ENCODE results near the gene MRPS7.
A peak's percentile ranks its signal among the peaks of the same experiment; 100 is the strongest.

The MRPS7 gene

DNA sequence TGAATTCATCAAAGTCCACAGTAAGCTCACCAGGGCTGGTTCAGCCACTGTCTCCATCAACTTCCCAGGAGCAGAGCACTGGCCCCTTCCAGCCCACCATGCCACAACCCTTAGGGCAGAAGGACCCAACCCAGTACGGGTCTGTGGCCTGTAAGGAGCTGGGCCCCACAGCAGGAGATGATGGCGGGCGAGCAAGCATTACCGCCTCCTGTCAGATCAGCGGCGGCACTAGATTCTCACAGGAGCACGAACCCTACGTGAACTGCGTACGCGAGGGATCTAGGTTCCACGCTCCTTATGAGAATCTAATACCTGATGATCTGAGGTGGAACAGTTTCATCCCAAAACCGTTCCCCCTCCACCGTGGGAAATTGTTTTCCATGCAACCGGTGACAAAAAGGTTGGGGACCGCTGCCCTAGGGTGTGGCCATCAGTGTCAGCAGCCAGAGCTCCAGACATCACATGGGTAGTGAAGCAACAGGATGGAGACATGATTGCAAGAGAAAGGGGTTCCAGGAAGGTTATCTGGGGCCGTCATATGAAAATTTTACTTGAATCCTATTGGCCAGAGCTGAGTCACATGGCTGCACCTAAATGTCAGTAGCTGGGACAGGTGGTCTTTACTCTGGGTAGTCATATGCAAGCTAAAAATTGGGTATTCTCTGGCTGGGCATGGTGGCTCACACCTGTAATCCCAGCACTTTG lies 40.0 kb downstream of the MRPS7 start:
- POLR2A ChIA-PET (ENCODE audit: low non-redundant PET), result no interaction called here
- TF ChIP-seq, protein P1, sequence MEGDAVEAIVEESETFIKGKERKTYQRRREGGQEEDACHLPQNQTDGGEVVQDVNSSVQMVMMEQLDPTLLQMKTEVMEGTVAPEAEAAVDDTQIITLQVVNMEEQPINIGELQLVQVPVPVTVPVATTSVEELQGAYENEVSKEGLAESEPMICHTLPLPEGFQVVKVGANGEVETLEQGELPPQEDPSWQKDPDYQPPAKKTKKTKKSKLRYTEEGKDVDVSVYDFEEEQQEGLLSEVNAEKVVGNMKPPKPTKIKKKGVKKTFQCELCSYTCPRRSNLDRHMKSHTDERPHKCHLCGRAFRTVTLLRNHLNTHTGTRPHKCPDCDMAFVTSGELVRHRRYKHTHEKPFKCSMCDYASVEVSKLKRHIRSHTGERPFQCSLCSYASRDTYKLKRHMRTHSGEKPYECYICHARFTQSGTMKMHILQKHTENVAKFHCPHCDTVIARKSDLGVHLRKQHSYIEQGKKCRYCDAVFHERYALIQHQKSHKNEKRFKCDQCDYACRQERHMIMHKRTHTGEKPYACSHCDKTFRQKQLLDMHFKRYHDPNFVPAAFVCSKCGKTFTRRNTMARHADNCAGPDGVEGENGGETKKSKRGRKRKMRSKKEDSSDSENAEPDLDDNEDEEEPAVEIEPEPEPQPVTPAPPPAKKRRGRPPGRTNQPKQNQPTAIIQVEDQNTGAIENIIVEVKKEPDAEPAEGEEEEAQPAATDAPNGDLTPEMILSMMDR (conservative IDR thresholded peaks at IDR 0.05; ENCODE audit: low read depth), result no peak
- H3K27ac ChIP-seq, result no peak overlapping the region
- CTCF ChIA-PET, result no interaction called here
- no peak for DNase-seq (ENCODE audit: low spot score)

DNA sequence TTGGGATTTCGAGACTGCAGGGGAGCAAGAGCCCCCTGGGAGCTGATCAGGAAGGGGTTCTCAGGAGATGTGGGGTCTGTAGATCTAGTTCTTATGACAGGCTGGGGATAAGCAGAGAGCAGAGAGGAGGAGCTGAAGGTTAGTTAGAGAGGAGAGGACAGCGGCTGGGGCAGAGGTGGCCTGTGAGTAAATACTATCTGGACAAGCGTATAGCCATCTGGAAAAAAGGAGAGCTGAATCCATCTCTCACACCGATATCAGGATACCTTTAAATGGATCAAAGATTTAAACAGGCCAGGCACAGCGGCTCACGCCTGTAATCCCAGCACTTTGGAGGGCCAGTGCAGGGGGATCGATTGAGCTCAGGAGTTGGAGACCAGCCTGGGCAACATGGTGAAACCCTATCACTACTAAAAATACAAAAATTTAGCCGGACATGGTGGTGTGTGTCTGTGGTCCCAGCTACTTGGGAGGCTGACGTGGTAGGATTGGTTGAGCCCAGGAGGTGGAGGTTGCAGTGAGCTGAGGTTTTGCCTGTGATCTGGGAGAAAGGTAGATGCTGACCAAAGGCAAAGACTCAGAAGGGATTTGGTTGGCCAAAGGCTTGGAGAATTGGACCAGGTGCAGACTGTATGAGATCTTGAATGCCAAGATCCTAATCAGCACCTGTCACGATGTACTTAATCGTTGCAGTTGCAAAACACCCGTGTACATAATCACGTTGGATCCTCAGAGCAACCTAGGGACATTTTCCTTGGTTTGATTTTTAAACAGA lies 46.5 kb downstream of the MRPS7 start:
- ChIA-PET POLR2A (ENCODE audit: low non-redundant PET) (no interaction called here), CTCF (interaction anchor here (0.6 kb wide), 1 partner anchor 873 kb away, joined by 5 read pairs; no protein-coding TSS in a partner anchor)
- H3K27ac ChIP-seq, result no peak overlapping the region
- TF ChIP-seq, protein P1 (conservative IDR thresholded peaks at IDR 0.05; ENCODE audit: low read depth), result no peak
- no peak for DNase-seq (ENCODE audit: low spot score)

DNA sequence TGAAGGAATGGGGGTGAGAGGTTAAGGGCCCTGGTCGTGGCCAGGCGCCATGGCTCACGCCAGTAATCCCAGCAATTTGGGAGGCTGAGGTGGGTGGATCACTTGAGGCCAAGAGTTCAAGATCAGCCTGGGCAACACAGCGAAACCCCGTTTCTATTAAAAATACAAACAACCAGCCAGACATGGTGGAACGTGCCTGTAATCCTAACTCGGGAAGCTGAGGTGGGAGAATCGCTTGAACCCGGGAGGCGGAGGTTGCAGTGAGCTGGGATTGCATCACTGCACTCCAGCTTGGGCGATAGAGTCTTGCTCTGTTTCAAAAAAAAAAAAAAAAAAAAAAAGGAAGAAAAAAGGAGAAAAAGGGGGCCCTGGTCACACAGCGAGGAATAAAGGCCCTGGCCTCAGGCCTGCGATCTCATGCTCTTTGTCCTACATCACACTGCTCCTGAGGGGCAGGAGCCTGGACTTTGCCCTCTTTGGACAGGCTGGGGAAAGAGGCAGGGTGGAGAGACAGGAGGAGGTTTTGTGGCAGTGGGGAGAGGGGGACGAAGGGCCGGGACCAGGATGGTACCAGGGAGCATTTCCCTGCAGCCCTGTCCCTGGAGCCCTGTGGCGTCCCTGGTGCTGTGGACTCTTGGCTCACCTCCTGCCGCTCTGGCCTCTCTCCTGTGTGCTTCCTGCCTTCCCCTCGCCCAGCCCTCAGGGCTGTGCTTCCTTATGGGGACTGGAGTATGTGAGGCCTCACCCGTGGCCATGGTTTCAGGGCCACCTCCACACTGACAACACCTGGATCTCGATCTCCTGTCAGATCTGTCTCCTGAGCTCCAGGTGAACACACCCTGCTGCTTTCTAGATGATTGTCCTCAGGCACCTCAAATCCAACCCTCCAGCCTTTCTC lies 47.3 kb downstream of the MRPS7 start:
- CTCF ChIA-PET, result interaction anchor here (0.6 to 0.9 kb wide), 2 partner anchors 147 to 873 kb away, joined by 3 to 5 read pairs; partner anchors contain the start of gene TMEM94
- H3K27ac ChIP-seq, result peak overlapping the region; percentile 1; the same call in 1 of the 2 replicates
- TF ChIP-seq, protein P1 (conservative IDR thresholded peaks at IDR 0.05; ENCODE audit: low read depth), result no peak
- POLR2A ChIA-PET (ENCODE audit: low non-redundant PET), result interaction anchor here (0.6 kb wide), 1 partner anchor 41 kb away, joined by 4 read pairs; no protein-coding TSS in a partner anchor
- DNase-seq (ENCODE audit: low spot score), result no peak

DNA sequence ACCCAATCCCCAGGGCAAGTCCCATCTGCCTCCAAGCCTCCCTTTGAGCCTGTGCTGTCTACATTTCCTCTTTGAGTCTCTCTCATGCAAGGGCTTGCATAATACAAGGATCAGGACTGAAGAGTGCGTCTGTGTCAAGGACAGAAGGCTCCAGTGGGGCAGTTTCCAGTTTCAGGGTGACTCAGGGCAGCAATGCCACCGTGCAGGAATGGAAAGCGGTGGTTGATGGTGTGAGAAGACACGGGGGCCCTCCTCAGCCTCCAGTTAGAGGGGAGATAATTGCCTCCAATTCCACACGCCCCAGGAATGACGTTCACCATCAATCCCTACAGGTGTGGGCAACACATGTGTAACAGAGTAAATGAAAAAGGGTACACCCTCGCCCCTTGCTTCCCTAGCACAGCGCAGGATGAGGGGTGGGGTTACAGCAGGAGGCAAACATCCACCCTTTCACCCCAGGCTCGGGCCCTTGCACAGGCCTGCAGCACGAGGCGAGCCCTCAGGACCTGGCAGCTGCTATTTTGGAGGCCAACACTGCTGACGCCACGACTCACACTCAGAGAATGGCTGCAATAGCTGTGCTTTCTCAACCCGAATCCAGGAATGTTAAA lies 52.4 kb downstream of the MRPS7 start:
- TF ChIP-seq, protein P1 (conservative IDR thresholded peaks at IDR 0.05; ENCODE audit: low read depth), result no peak
- no peak for DNase-seq (ENCODE audit: low spot score)
- peak overlapping the region; percentile 52 for H3K27ac ChIP-seq
- ChIA-PET POLR2A (ENCODE audit: low non-redundant PET) (no interaction called here), CTCF (interaction anchor here (0.6 kb wide), 2 partner anchors 26 to 863 kb away, joined by 3 to 4 read pairs; no protein-coding TSS in a partner anchor)

DNA sequence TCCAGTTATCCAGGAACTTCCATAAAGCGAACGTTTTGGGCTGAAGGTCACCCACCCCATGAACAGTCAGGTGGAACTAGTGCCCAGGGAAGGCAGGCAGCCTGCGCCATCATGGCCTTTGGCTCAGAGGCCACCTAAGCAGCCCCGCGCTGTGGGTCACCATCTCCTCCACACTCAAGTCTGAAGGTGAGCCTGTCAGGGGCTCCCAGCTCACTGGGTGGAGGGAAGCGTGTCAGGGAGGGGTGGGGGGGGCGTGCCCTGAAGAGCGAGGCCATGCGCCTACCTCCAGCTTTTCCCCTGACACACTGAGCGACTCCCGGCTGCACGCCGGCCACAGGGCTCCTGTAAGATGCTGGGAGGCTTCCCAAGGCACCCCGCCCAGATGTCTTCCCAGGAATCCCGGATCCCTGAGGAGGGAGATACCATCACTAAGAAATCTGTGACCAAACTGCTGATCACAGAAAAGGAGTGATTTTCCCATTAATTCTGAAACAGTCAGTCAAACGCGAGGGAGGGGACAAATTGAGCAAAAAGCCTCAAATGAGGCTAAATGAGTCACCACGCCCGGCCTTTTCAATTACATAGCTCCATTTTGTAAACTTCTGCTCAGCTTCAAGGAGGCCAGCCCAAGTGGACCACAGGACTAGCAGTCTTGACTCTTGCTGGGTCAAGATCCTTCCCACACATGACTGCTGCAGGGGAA lies 54.0 kb downstream of the MRPS7 start:
- CTCF ChIA-PET, result interaction anchor here (0.6 kb wide), 1 partner anchor 15 kb away, joined by 6 read pairs; no protein-coding TSS in a partner anchor
- TF ChIP-seq, protein P1 (conservative IDR thresholded peaks at IDR 0.05; ENCODE audit: low read depth), result no peak

More for the DNA sequence above, 54.0 kb downstream of the MRPS7 start:
- no peak for DNase-seq (ENCODE audit: low spot score)
- POLR2A ChIA-PET (ENCODE audit: low non-redundant PET), result no interaction called here
- peak overlapping the region; percentile 38 for H3K27ac ChIP-seq

All from RWPE1 (cell line).